ENCODE measurements around the gene SLC6A7. TPM values are rescaled to one million over a fixed set of nuclear protein-coding genes. Genes with fewer than 3 reads are reported as not detected.

SLC6A7 gene
- polyA plus RNA-seq, 1 of the 3 experiments (the other 2 are of a cell fraction), result not detected

- TF ChIP-seq ZBTB33 (IDR thresholded peaks at IDR 0.05; ENCODE audit: borderline replicate concordance, low read depth), result no peak
- TF ChIP-seq, protein P1, sequence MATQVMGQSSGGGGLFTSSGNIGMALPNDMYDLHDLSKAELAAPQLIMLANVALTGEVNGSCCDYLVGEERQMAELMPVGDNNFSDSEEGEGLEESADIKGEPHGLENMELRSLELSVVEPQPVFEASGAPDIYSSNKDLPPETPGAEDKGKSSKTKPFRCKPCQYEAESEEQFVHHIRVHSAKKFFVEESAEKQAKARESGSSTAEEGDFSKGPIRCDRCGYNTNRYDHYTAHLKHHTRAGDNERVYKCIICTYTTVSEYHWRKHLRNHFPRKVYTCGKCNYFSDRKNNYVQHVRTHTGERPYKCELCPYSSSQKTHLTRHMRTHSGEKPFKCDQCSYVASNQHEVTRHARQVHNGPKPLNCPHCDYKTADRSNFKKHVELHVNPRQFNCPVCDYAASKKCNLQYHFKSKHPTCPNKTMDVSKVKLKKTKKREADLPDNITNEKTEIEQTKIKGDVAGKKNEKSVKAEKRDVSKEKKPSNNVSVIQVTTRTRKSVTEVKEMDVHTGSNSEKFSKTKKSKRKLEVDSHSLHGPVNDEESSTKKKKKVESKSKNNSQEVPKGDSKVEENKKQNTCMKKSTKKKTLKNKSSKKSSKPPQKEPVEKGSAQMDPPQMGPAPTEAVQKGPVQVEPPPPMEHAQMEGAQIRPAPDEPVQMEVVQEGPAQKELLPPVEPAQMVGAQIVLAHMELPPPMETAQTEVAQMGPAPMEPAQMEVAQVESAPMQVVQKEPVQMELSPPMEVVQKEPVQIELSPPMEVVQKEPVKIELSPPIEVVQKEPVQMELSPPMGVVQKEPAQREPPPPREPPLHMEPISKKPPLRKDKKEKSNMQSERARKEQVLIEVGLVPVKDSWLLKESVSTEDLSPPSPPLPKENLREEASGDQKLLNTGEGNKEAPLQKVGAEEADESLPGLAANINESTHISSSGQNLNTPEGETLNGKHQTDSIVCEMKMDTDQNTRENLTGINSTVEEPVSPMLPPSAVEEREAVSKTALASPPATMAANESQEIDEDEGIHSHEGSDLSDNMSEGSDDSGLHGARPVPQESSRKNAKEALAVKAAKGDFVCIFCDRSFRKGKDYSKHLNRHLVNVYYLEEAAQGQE (IDR thresholded peaks at IDR 0.05; ENCODE audit: low read depth, low read length), result no peak
- TF ChIP-seq TCF12 (IDR thresholded peaks at IDR 0.05), result no peak
Observed at GRCh38 chr5:150245808-150246207, 55.9 kb downstream of the SLC6A7 start (continued).

GRCh38 chr5:150246429-150246828, 56.6 kb downstream of the SLC6A7 start:
- 79% methylated on average over 5 of the region's 5 CpGs for WGBS (ENCODE audit: low lambda C conversion rate)
- Histone ChIP-seq H3K4me1 (ENCODE audit: control insufficient read depth in 1 of 2, insufficient read depth in 2 of 2, low read depth in 1 of 2, low read length in 1 of 2) (peaks cover 0 to 19% of the 10 kb centered on the region in 2 experiments; a peak in 1 of 4 replicates), H3K4me2 (no peak overlapping the region), H3K27ac (ENCODE audit: low read depth in 2 of 2, low read length in 1 of 2) (no peak overlapping the region), H3K9me3 (no peaks in the 10 kb centered on the region), H3K27me3 (ENCODE audit: insufficient read depth) (no peaks in the 10 kb centered on the region), H2AFZ (ENCODE audit: low read depth) (no peak overlapping the region), H3F3A (replicated peaks; ENCODE audit: insufficient read depth) (no peaks in the 10 kb centered on the region), H3K4me3 (ENCODE audit: low read depth in 2 of 2, low read length in 1 of 2) (no peak overlapping the region), H3K9ac (no peak overlapping the region), H3K9me2 (no peaks in the 10 kb centered on the region), H3K36me3 (replicated peaks in 1 of 2; ENCODE audit: control insufficient read depth in 1 of 2, insufficient read depth in 2 of 2, low read length in 1 of 2) (no peaks in the 10 kb centered on the region), H3K79me2 (ENCODE audit: insufficient read depth) (no peaks in the 10 kb centered on the region), H4K20me1 (ENCODE audit: insufficient read depth) (no peaks in the 10 kb centered on the region)
- DNase-seq, result no peak
- CTCF ChIA-PET, result interaction anchor here (0.6 to 1.9 kb wide), 8 partner anchors 10 to 256 kb away, joined by 3 to 7 read pairs (median 4); no protein-coding TSS in a partner anchor
- no peak for TF ChIP-seq GATA2 (CRISPR knock-in tag; IDR thresholded peaks at IDR 0.05)
- no peak for TF ChIP-seq EP300 (IDR thresholded peaks at IDR 0.05; ENCODE audit: borderline replicate concordance in 1 of 2, low read depth in 1 of 2, low read length in 1 of 2)
- no peak for TF ChIP-seq RXRA (IDR thresholded peaks at IDR 0.05; ENCODE audit: borderline replicate concordance, low read depth)
- TF ChIP-seq ZBTB33 (IDR thresholded peaks at IDR 0.05; ENCODE audit: borderline replicate concordance, low read depth), result no peak
- no peak for TF ChIP-seq EZH2phosphoT487 (IDR thresholded peaks at IDR 0.05; ENCODE audit: borderline replicate concordance, low read depth)
- TF ChIP-seq, protein P2, sequence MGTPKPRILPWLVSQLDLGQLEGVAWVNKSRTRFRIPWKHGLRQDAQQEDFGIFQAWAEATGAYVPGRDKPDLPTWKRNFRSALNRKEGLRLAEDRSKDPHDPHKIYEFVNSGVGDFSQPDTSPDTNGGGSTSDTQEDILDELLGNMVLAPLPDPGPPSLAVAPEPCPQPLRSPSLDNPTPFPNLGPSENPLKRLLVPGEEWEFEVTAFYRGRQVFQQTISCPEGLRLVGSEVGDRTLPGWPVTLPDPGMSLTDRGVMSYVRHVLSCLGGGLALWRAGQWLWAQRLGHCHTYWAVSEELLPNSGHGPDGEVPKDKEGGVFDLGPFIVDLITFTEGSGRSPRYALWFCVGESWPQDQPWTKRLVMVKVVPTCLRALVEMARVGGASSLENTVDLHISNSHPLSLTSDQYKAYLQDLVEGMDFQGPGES (IDR thresholded peaks at IDR 0.05; ENCODE audit: low read depth, low read length), result no peak
- TF ChIP-seq MXI1 (IDR thresholded peaks at IDR 0.05; ENCODE audit: low read depth, low read length), result no peak
- no peak for TF ChIP-seq ELF1 (IDR thresholded peaks at IDR 0.05)
- no peak for TF ChIP-seq NRF1 (IDR thresholded peaks at IDR 0.05; ENCODE audit: low read depth, low read length)
- TF ChIP-seq MEF2A (IDR thresholded peaks at IDR 0.05; ENCODE audit: borderline replicate concordance, low read depth), result no peak
- no peak for TF ChIP-seq FOXJ3 (CRISPR knock-in tag; IDR thresholded peaks at IDR 0.05)
- POLR2A ChIA-PET, result no interaction called here
